HepG2 (cell line): ENCODE data around the gene HILPDA. TPM values are rescaled to one million over a fixed set of nuclear protein-coding genes. Genes with fewer than 3 reads are reported as not detected.

Source experiments
- ATAC-seq: fragments of 200-7000 bp; cut with Tn5 transposase; 3 replicates; pipeline ENCODE4 v1.9.1; 2020; ENCODE audit warnings: mild to moderate bottlenecking, moderate library complexity
- BruUV-seq: library from RNA; stranded (reverse); fragments of 400-500 nt; replicated peaks from 2 replicates; lab custom pipeline; 2021; lab: Mats Ljungman, UMichigan
- CTCF ChIA-PET: fragments of 300-600 bp; formaldehyde crosslinking; extraction: SDS; loops from one replicate; lab custom pipeline; 2021; ENCODE audit warnings: low total read pairs, inconsistent platforms, low intra/inter-chr PET ratio; lab: Yijun Ruan, JAX
- POLR2A ChIA-PET: fragments of 350-600 bp; sonication (Branson Sonifier 250); formaldehyde crosslinking; loops from one replicate; lab custom pipeline; 2020; ENCODE audit warnings: antibody characterized with exemption, inconsistent platforms; lab: Yijun Ruan, JAX
- DNase-seq: peaks from one replicate; pipeline ENCODE4 v3.0.0-alpha.2; 2015; ENCODE audit warnings: low spot score
- FAIRE-seq: peaks from 3 replicates; lab custom pipeline; 2011; peaks lifted over from hg19 to GRCh38; lab: Jason Lieb, UNC
- H2AFZ ChIP-seq: one replicate; pipeline ENCODE4 v1.6.1; 2011; ENCODE audit warnings: low read length, inconsistent platforms
- H3K27ac ChIP-seq: fragments of 300-600 bp; 3 replicates; pipeline ENCODE4 v1.8.0; 2011; ENCODE audit warnings: mixed run types, mild to moderate bottlenecking, mixed read lengths, low read length, inconsistent platforms; ENCODE audit not compliant: insufficient read depth; ENCODE audit errors: extremely low read length
- H3K27me3 ChIP-seq, 2 experiments: fragments of 200-600 bp in 1 of 2; 2 replicates in 1 of 2; 3 replicates in 1 of 2; pipeline versions ENCODE4 v1.6.0 to v1.8.0; 2011; ENCODE audit warnings: low read length in 2 of 2, mild to moderate bottlenecking in 2 of 2, moderate library complexity in 2 of 2, inconsistent platforms in 1 of 2; ENCODE audit not compliant: insufficient read depth in 2 of 2, control insufficient read depth in 1 of 2
- H3K36me3 ChIP-seq, 2 experiments: fragments of 200-600 bp in 1 of 2; replicated peaks in 1 of 2; 2 replicates in 1 of 2; 3 replicates in 1 of 2; pipeline versions ENCODE4 v1.5.1 to v1.8.0; 2011; ENCODE audit warnings: low read length in 2 of 2, inconsistent platforms in 1 of 2; ENCODE audit not compliant: insufficient read depth in 2 of 2, control insufficient read depth in 1 of 2
- H3K4me1 ChIP-seq: 2 replicates; pipeline ENCODE4 v1.5.1; 2012; ENCODE audit warnings: low read length, inconsistent platforms; ENCODE audit not compliant: insufficient read depth
- H3K4me2 ChIP-seq: 2 replicates; pipeline ENCODE4 v1.6.0; 2011; ENCODE audit warnings: low read depth, low read length, inconsistent platforms
- H3K4me3 ChIP-seq, 3 experiments: fragments of 200-600 bp in 1 of 3; sonication (generic), shearing (Covaris generic) in 1 of 3; replicated peaks in 1 of 3; 2 replicates each; pipeline ENCODE4 v1.5.1; 2011 to 2016; ENCODE audit warnings: low read length in 3 of 3, inconsistent platforms in 2 of 3, low read depth in 2 of 3, mild to moderate bottlenecking in 2 of 3, control low read depth in 1 of 3, mixed read lengths in 1 of 3; ENCODE audit not compliant: insufficient read depth in 1 of 3
- H3K79me2 ChIP-seq: one replicate; pipeline ENCODE4 v1.6.1; 2011; ENCODE audit warnings: low read length, inconsistent platforms; ENCODE audit not compliant: insufficient read depth
- H3K9ac ChIP-seq: 2 replicates; pipeline ENCODE4 v1.6.0; 2011; ENCODE audit warnings: mild to moderate bottlenecking, low read depth, low read length, inconsistent platforms; ENCODE audit not compliant: insufficient read depth
- H3K9me3 ChIP-seq: 2 replicates; pipeline ENCODE4 v1.5.1; 2012; ENCODE audit warnings: mild to moderate bottlenecking, low read length
- H4K20me1 ChIP-seq: 2 replicates; pipeline ENCODE4 v1.6.0; 2011; ENCODE audit warnings: inconsistent platforms, mild to moderate bottlenecking, low read length, moderate library complexity; ENCODE audit not compliant: insufficient read depth
- AGO1 ChIP-seq: fragments of 200-400 bp; formaldehyde crosslinking; IDR thresholded peaks from 2 replicates; pipeline ENCODE4 v1.6.1; 2017; ENCODE audit warnings: mild to moderate bottlenecking, low read depth, low read length, moderate library complexity; ENCODE audit not compliant: poor library complexity, severe bottlenecking
- ARNT2 ChIP-seq: sonication (generic); formaldehyde crosslinking; IDR thresholded peaks from 2 replicates; pipeline ENCODE4 v1.8.0; 2022; ENCODE audit warnings: mild to moderate bottlenecking, low read depth, missing genetic modification reagents, moderate library complexity
- HMGXB4 ChIP-seq, 2 experiments: sonication (generic) in 1 of 2; formaldehyde crosslinking in 1 of 2; IDR thresholded peaks; 2 replicates each; pipeline versions ENCODE4 v1.4.0 to v1.6.1; 2018 to 2020; ENCODE audit warnings: missing genetic modification reagents in 2 of 2, borderline replicate concordance in 1 of 2, low read depth in 1 of 2, mild to moderate bottlenecking in 1 of 2, missing biosample characterization in 1 of 2
- KLF16 ChIP-seq, 2 experiments: sonication (generic) in 1 of 2; formaldehyde crosslinking in 1 of 2; IDR thresholded peaks; 2 replicates each; pipeline versions ENCODE4 v1.6.1 to v1.8.0; 2016 to 2023; ENCODE audit warnings: missing genetic modification reagents in 2 of 2, missing compliant biosample characterization in 1 of 2
- NFKB2 ChIP-seq: sonication (generic); formaldehyde crosslinking; IDR thresholded peaks from 2 replicates; pipeline ENCODE4 v1.4.0; 2020; ENCODE audit warnings: missing genetic modification reagents, borderline replicate concordance
- NONO ChIP-seq, 2 experiments: fragments of 450-650 bp in 1 of 2; sonication (generic) in 1 of 2; formaldehyde crosslinking in 1 of 2; IDR thresholded peaks in 1 of 2; conservative IDR thresholded peaks in 1 of 2; 2 replicates each; pipeline versions ENCODE4 v1.6.1 to v1.8.0; 2017 to 2022; ENCODE audit warnings: mild to moderate bottlenecking in 1 of 2, missing genetic modification reagents in 1 of 2, moderate library complexity in 1 of 2
- RAD21 ChIP-seq: fragments of 450-650 bp; formaldehyde crosslinking; IDR thresholded peaks from 2 replicates; pipeline ENCODE4 v1.5.0; 2020; ENCODE audit warnings: mild to moderate bottlenecking
- SALL1 ChIP-seq: sonication (generic); formaldehyde crosslinking; IDR thresholded peaks from 2 replicates; pipeline ENCODE4 v1.8.0; 2022; ENCODE audit warnings: mild to moderate bottlenecking, missing genetic modification reagents
- SMC3 ChIP-seq: IDR thresholded peaks from 2 replicates; pipeline ENCODE4 v1.6.1; 2011; ENCODE audit warnings: low read length, improper control_type of control experiment
- TFE3 ChIP-seq: IDR thresholded peaks from 2 replicates; pipeline ENCODE4 v1.6.1; 2016
- XBP1 ChIP-seq: sonication (generic); formaldehyde crosslinking; IDR thresholded peaks from 2 replicates; pipeline ENCODE4 v1.5.0; 2020; ENCODE audit warnings: missing genetic modification reagents
- ZBTB20 ChIP-seq: sonication (generic); formaldehyde crosslinking; IDR thresholded peaks from 2 replicates; pipeline ENCODE4 v1.8.1; 2023; ENCODE audit warnings: missing genetic modification reagents, low read depth, mild to moderate bottlenecking, borderline replicate concordance
- ZKSCAN8 ChIP-seq: IDR thresholded peaks from 2 replicates; pipeline ENCODE4 v1.6.1; 2016; ENCODE audit warnings: borderline replicate concordance, missing genetic modification reagents, missing compliant biosample characterization
- ZNF3 ChIP-seq: IDR thresholded peaks from 2 replicates; pipeline ENCODE4 v1.7.0; 2017; ENCODE audit warnings: inconsistent platforms
- ZNF556 ChIP-seq: sonication (generic); formaldehyde crosslinking; IDR thresholded peaks from 2 replicates; pipeline ENCODE4 v1.4.0; 2020; ENCODE audit warnings: mild to moderate bottlenecking, missing genetic modification reagents, borderline replicate concordance
- ZNF7 ChIP-seq: IDR thresholded peaks from 2 replicates; pipeline ENCODE4 v1.6.1; 2016; ENCODE audit warnings: missing biosample characterization, missing genetic modification reagents
- ZSCAN22 ChIP-seq: sonication (generic); formaldehyde crosslinking; IDR thresholded peaks from 2 replicates; pipeline ENCODE4 v1.4.0; 2020; ENCODE audit warnings: mild to moderate bottlenecking, missing genetic modification reagents
- WGBS: methylation state at CpG from one replicate; pipeline ENCODE4 v1.1.6; 2017; ENCODE audit warnings: low lambda C conversion rate; 5-methylcytosine and 5-hydroxymethylcytosine counted together
- in situ Hi-C: cut with HindIII; loops from 2 replicates; pipeline ENCODE4 v1.10.0; 2017; ENCODE audit warnings: low pct_unique_long_range_greater_than_20kb; ENCODE audit not compliant: extremely low pct_ligation_motif_present
- intact Hi-C: fragments of 100-400 bp; cut with micrococcal nuclease; formaldehyde crosslinking; loops from one replicate; pipeline ENCODE4 v1.10.0; 2022; ENCODE audit not compliant: unreplicated experiment
- polyA plus RNA-seq, 8 experiments: library from polyadenylated mRNA; depleted of rRNA in 3 of 8; stranded (reverse) in 7 of 8; unstranded in 1 of 8; fragments of >200 nt; fragmentation: Illumina TruSeq in 4 of 8; extraction: Trizol in 4 of 8; gene quantifications; 2 replicates each; pipeline versions ENCODE4 v1.2.1 to v1.2.3, GENCODE V29; 2011 to 2016; ENCODE audit warnings: low read depth in 4 of 8, missing spikeins in 1 of 8, mixed read lengths in 1 of 8; ENCODE audit not compliant: insufficient read depth in 1 of 8
- total RNA-seq, 5 experiments: library from RNA; depleted of rRNA; stranded (reverse); fragments of >200 nt; fragmentation: Illumina TruSeq; extraction: Trizol; gene quantifications; 2 replicates each; pipeline ENCODE4 v1.2.3, GENCODE V29; 2016; ENCODE audit warnings: low read depth in 1 of 5
- TF ChIP-seq, protein P1 (sequence below): sonication (generic); formaldehyde crosslinking; IDR thresholded peaks from 2 replicates; pipeline ENCODE4 v1.8.1; 2022; ENCODE audit warnings: mild to moderate bottlenecking, missing genetic modification reagents

Gene HILPDA
- total and polyA plus RNA-seq, 2 of the 13 experiments (the other 11 are each of a cell fraction or from before 2014, with no cell fraction given): 11.1 to 44.0 TPM

- FAIRE-seq: peak; percentile 83
- POLR2A ChIA-PET: interaction anchor here (1.0 to 2.6 kb wide), 3 partner anchors 28 to 34 kb away, joined by 3 to 7 read pairs (median 6); partner anchors contain the start of gene HILPDA
- DNase-seq: peak; percentile 55
- H3K4me1 ChIP-seq: peaks cover 44% of the 10 kb centered on the region
- BruUV-seq: no TSS peak
- no peak overlapping the region for H3K9ac ChIP-seq
- no peaks in the 10 kb centered on the region for H3K9me3 ChIP-seq
- WGBS: 10% methylated on average over 7 of the region's 7 CpGs
- in situ Hi-C loops (loop anchor here (25.0 kb wide), 1 partner anchor 460 kb away; no protein-coding TSS in a partner anchor), intact Hi-C loops (loop anchor here (1.0 kb wide), 2 partner anchors 23 to 34 kb away; no protein-coding TSS in a partner anchor)
- H4K20me1 ChIP-seq: no peaks in the 10 kb centered on the region
- H3K27me3 ChIP-seq: peaks cover 2 to 10% of the 10 kb centered on the region in 2 experiments; a peak in 3 of 5 replicates
- no peak overlapping the region for H2AFZ ChIP-seq
- no peak overlapping the region for H3K4me2 ChIP-seq
- no peak overlapping the region for H3K4me3 ChIP-seq
- peak; percentile 16; the same call in 2 of the 3 replicates for ATAC-seq
- no peaks in the 10 kb centered on the region for H3K79me2 ChIP-seq
- H3K27ac ChIP-seq: no peak overlapping the region
- H3K36me3 ChIP-seq: no peaks in the 10 kb centered on the region
- CTCF ChIA-PET: interaction anchor here (0.7 to 7.4 kb wide), 4 partner anchors 28 to 80 kb away, joined by 6 to 140 read pairs (median 27); partner anchors contain the start of gene HILPDA
- TF ChIP-seq XBP1 (no peak), SMC3 (peak; percentile 81), SALL1 (CRISPR knock-in tag) (no peak), KLF16 (CRISPR knock-in tag; IDR thresholded peaks at IDR 0.05) (no peak), NONO (IDR thresholded peaks at IDR 0.05) (no peak), NONO (CRISPR knock-in tag; conservative IDR thresholded peaks at IDR 0.05) (no peak), AGO1 (no peak), ZNF556 (no peak), ZSCAN22 (no peak), ARNT2 (CRISPR knock-in tag) (no peak), NFKB2 (CRISPR knock-in tag) (no peak), ZBTB20 (CRISPR knock-in tag) (no peak), ZNF3 (no peak), HMGXB4 (CRISPR knock-in tag; IDR thresholded peaks at IDR 0.05; ENCODE audit: borderline replicate concordance in 1 of 2, low read depth in 1 of 2) (no peak), ZKSCAN8 (CRISPR knock-in tag) (no peak), RAD21 (CRISPR knock-in tag) (peak; percentile 69), TFE3 (CRISPR knock-in tag) (no peak), ZNF7 (CRISPR knock-in tag) (no peak)
- TF ChIP-seq, protein P1, sequence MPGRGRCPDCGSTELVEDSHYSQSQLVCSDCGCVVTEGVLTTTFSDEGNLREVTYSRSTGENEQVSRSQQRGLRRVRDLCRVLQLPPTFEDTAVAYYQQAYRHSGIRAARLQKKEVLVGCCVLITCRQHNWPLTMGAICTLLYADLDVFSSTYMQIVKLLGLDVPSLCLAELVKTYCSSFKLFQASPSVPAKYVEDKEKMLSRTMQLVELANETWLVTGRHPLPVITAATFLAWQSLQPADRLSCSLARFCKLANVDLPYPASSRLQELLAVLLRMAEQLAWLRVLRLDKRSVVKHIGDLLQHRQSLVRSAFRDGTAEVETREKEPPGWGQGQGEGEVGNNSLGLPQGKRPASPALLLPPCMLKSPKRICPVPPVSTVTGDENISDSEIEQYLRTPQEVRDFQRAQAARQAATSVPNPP: no peak
Measured at GRCh38 chr7:128427289-128427891, 28.3 kb upstream of the HILPDA start.
